Activated naive CD8-positive, alpha-beta T cell treated with anti-CD3 and anti-CD28 coated beads, Interleukin-2, amount 10 ng/mL, durations not matched to agents 7 days and 5 days (primary cell): Measurements from ENCODE around the gene FAM111A. TPM values are rescaled to one million over a fixed set of nuclear protein-coding genes. Genes with fewer than 3 reads are reported as not detected.

Experiments
- ATAC-seq: fragments of 150-1000 bp; cut with Tn5 transposase; one replicate; pipeline ENCODE4 v1.10.0; 2021; ENCODE audit warnings: low read depth, moderate library complexity
- POLR2A ChIA-PET: fragments of 350-600 bp; sonication (Branson Sonifier 250); formaldehyde crosslinking; loops from one replicate; lab custom pipeline; 2021; ENCODE audit warnings: antibody characterized with exemption; lab: Charles Lee
- DNase-seq: peaks from one replicate; pipeline ENCODE4 v3.0.0; 2021
- H3K27ac Mint-ChIP-seq: one replicate; pipeline ENCODE4 v1.8.0; 2022; ENCODE audit warnings: mild to moderate bottlenecking, mixed read lengths
- H3K27me3 Mint-ChIP-seq: one replicate; pipeline ENCODE4 v1.8.0; 2022; ENCODE audit warnings: mild to moderate bottlenecking, moderate library complexity, mixed read lengths
- H3K36me3 Mint-ChIP-seq: one replicate; pipeline ENCODE4 v1.8.0; 2021; ENCODE audit warnings: mild to moderate bottlenecking, mixed read lengths
- H3K4me1 Mint-ChIP-seq: one replicate; pipeline ENCODE4 v1.8.0; 2021; ENCODE audit warnings: mixed read lengths
- H3K4me3 Mint-ChIP-seq: one replicate; pipeline ENCODE4 v1.8.0; 2022; ENCODE audit warnings: mild to moderate bottlenecking, moderate library complexity, mixed read lengths
- H3K9me3 Mint-ChIP-seq: one replicate; pipeline ENCODE4 v1.8.0; 2021; ENCODE audit warnings: mixed read lengths
- total RNA-seq, 2 experiments: library from RNA; stranded (reverse); gene quantifications; one replicate each; pipeline ENCODE4 v1.2.3, GENCODE V29; 2021

The FAM111A gene
- total RNA-seq, 2 experiments from 2014 or later = 147 to 153 TPM

GRCh38 chr11:59188954-59189353 lies 46.3 kb downstream of the FAM111A start:
- ATAC-seq (no peak), DNase-seq (no peak)
- POLR2A ChIA-PET = no interaction called here
- Mint-ChIP-seq H3K27me3 (peaks cover 9% of the 10 kb centered on the region), H3K9me3 (no peaks in the 10 kb centered on the region), H3K4me3 (no peak overlapping the region), H3K27ac (no peak overlapping the region), H3K4me1 (peaks cover 10% of the 10 kb centered on the region), H3K36me3 (no peaks in the 10 kb centered on the region)

DNA sequence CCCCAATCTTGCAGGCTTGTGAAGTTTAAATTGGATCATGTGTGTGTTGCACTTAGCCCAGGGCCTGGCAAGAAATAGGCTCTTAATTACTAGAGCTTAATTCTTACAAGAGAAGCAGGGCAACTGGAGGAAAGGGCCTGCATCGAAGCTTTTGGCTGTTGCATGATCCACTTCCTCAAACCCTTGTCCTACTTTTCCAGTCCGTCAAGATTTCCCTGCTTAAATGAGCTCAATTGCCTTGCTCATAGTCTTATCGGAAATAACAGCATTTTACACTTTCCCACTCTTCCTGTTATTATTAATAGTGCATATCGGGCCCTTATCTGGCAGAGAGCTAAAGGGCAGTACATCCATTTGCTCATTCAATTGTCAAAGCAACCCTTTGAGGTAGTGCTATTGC lies 47.3 kb downstream of the FAM111A start:
- Mint-ChIP-seq H3K27me3 (peaks cover 9% of the 10 kb centered on the region), H3K27ac (no peak overlapping the region), H3K36me3 (no peaks in the 10 kb centered on the region), H3K4me3 (no peak overlapping the region), H3K9me3 (no peaks in the 10 kb centered on the region), H3K4me1 (peaks cover 10% of the 10 kb centered on the region)
- no peak for DNase-seq
- POLR2A ChIA-PET = no interaction called here
- no peak for ATAC-seq

- no peaks in the 10 kb centered on the region for H3K36me3 Mint-ChIP-seq
- H3K27ac Mint-ChIP-seq = no peak overlapping the region
- peaks cover 11% of the 10 kb centered on the region for H3K27me3 Mint-ChIP-seq
- ATAC-seq (no peak), DNase-seq (no peak)
- H3K4me1 Mint-ChIP-seq = peaks cover 10% of the 10 kb centered on the region
- POLR2A ChIA-PET = no interaction called here
- H3K4me3 Mint-ChIP-seq = no peak overlapping the region
- H3K9me3 Mint-ChIP-seq = no peaks in the 10 kb centered on the region
These were observed 48.4 kb downstream of the FAM111A start for GRCh38 chr11:59191095-59191494.

GRCh38 chr11:59191890-59192289 lies 49.2 kb downstream of the FAM111A start:
- POLR2A ChIA-PET = no interaction called here
- Mint-ChIP-seq H3K36me3 (no peaks in the 10 kb centered on the region), H3K4me3 (no peak overlapping the region), H3K27me3 (peaks cover 11% of the 10 kb centered on the region), H3K9me3 (no peaks in the 10 kb centered on the region), H3K27ac (no peak overlapping the region), H3K4me1 (peaks cover 10% of the 10 kb centered on the region)
- DNase-seq = no peak
- no peak for ATAC-seq

DNA sequence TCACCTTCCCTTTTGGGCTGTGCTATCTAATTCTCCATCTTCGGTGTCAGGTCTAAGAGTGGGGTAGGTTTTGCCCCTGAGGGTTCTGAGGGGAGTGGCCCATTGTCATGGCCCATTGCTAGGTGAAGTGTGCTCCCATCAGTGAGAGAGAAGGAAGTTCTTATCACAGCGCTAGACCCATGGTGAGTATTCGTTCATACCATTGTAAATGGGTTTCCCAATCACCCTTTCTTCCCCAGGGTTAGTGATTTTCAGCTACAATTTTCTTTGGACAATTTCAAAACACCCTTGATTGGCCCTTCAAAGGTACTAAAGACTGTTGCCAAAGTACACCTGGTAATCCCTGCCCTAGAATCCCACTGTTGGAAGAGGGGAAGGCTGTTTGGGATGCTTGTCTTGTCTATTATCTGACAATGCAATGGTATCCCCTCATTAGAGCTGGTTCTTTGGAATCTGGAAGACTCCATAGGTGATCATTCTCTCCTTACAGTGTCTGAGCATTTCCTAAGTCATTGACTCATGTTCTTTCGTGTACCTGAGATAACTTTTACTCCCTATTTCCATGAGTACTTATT lies 49.9 kb downstream of the FAM111A start:
- peaks cover 5% of the 10 kb centered on the region for H3K9me3 Mint-ChIP-seq
- H3K4me1 Mint-ChIP-seq = peaks cover 10% of the 10 kb centered on the region
- no peak overlapping the region for H3K27ac Mint-ChIP-seq
- peaks cover 5% of the 10 kb centered on the region for H3K27me3 Mint-ChIP-seq
- DNase-seq (no peak), ATAC-seq (no peak)
- no peaks in the 10 kb centered on the region for H3K36me3 Mint-ChIP-seq
- no peak overlapping the region for H3K4me3 Mint-ChIP-seq
- POLR2A ChIA-PET = no interaction called here

DNA sequence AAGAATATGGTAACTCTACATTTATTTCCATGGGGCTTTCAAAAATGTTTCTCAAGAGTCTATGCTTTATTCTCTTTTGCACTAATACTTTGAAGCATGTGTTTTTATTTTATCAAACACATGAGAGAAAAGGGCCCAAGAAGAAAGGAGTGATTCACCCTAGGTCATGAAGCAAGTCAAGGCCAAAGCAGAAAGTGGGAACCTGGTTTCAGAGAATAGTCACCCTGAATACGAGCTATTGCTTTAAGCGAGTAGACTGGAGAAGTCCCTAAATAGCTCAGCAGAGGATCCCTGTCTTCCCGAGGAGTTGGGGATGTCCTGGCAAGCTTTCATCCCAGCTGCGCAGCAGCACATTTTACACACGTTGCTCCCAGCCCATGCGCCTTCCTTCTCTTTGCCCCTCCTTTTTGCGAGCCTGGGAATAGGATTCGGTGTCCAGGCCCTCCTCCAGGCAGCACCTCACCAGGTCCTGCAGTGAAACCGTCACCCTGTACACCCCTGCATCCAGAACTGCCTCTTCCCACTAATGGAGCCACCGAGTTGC lies 51.0 kb downstream of the FAM111A start:
- DNase-seq (no peak), ATAC-seq (no peak)
- peaks cover 7% of the 10 kb centered on the region for H3K4me1 Mint-ChIP-seq
- no peaks in the 10 kb centered on the region for H3K36me3 Mint-ChIP-seq
- H3K27ac Mint-ChIP-seq = no peak overlapping the region
- peaks cover 5% of the 10 kb centered on the region for H3K9me3 Mint-ChIP-seq
- POLR2A ChIA-PET = no interaction called here
- H3K27me3 Mint-ChIP-seq = peaks cover 2% of the 10 kb centered on the region
- H3K4me3 Mint-ChIP-seq = no peak overlapping the region

DNA sequence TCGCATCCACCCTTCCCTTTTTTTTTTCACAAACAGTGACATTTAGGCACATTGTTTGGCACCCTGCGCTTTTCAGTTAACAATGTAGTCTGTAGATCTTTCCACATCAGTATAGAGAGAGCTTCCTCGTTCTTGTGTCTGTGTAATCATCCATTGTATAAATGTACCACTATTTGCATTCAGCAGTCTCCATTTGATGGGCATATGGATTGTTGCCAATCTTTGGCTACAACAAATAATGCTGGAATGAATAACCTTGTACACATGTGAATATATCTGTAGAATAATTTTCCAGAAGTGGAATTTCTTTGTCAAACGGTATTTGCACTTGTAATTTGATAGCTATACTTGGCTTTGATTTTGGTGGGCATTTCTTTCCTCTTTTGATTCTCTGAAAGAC lies 52.9 kb downstream of the FAM111A start:
- POLR2A ChIA-PET = no interaction called here
- no peak overlapping the region for H3K27ac Mint-ChIP-seq
- no peak overlapping the region for H3K4me3 Mint-ChIP-seq
- ATAC-seq (no peak), DNase-seq (no peak)
- peaks cover 3% of the 10 kb centered on the region for H3K27me3 Mint-ChIP-seq
- no peaks in the 10 kb centered on the region for H3K36me3 Mint-ChIP-seq
- peaks cover 5% of the 10 kb centered on the region for H3K9me3 Mint-ChIP-seq
- H3K4me1 Mint-ChIP-seq = peaks cover 9% of the 10 kb centered on the region

- Mint-ChIP-seq H3K27me3 (peaks cover 3% of the 10 kb centered on the region), H3K9me3 (peaks cover 5% of the 10 kb centered on the region), H3K36me3 (no peaks in the 10 kb centered on the region), H3K4me1 (peaks cover 3% of the 10 kb centered on the region), H3K4me3 (no peak overlapping the region), H3K27ac (no peak overlapping the region)
- ATAC-seq = no peak
- DNase-seq = no peak
- POLR2A ChIA-PET = no interaction called here
These were observed 54.1 kb downstream of the FAM111A start for GRCh38 chr11:59196777-59197176.

- peaks cover 5% of the 10 kb centered on the region for H3K9me3 Mint-ChIP-seq
- H3K27me3 Mint-ChIP-seq = peaks cover 3% of the 10 kb centered on the region
- DNase-seq (no peak), ATAC-seq (no peak)
- H3K27ac Mint-ChIP-seq = no peak overlapping the region
- peaks cover 3% of the 10 kb centered on the region for H3K4me1 Mint-ChIP-seq
- H3K4me3 Mint-ChIP-seq = no peak overlapping the region
- POLR2A ChIA-PET = no interaction called here
- no peaks in the 10 kb centered on the region for H3K36me3 Mint-ChIP-seq
These were observed 55.3 kb downstream of the FAM111A start for GRCh38 chr11:59197991-59198390.

- no peak for DNase-seq
- Mint-ChIP-seq H3K9me3 (peaks cover 5% of the 10 kb centered on the region), H3K4me1 (peaks cover 3% of the 10 kb centered on the region), H3K4me3 (no peak overlapping the region), H3K27ac (no peak overlapping the region), H3K36me3 (no peaks in the 10 kb centered on the region), H3K27me3 (peaks cover 3% of the 10 kb centered on the region)
- POLR2A ChIA-PET = no interaction called here
- no peak for ATAC-seq
These were observed 56.1 kb downstream of the FAM111A start for GRCh38 chr11:59198726-59199125.

DNA sequence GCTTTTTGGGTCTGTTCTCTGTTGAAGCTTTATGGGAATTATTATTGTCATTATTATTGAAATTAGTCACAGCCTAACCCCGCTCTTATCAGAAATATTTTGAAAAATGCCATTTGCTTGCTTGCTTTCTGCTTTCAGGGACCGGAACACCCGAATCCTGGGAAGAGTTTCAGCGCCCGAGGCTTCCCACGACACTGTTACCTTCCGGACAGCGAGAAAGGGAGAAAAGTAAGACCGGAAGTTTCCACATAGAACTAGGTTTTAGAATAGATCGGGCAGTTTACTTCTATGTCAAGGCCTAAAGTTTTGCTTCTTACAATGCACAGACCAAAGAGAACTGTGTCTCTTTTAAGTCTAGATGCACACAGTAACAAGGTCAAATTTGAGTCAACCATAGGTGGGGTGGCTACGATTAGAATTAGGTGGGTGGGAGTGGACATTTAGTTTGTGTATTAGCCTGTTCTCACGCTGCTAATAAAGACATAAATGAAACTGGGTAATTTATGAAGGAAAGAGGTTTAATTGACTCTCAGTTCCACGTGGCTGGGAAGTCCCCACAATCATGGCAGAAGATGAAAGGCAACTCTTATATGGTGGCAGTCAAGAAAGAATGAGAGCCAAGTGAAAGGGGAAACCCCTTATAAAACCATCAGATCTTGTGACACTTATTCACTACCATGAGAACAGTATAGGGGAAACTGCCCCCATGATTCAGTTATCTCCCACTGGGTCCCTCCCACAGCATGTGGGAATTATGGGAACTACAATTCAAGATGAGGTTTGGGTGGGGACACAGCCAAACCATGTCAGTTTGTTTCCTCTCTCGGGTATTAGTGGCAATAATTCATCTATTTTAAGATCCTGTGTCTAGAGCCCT lies 57.1 kb downstream of the FAM111A start:
- ATAC-seq (no peak), DNase-seq (no peak)

GRCh38 chr11:59200423-59200746 lies 57.7 kb downstream of the FAM111A start:
- H3K9me3 Mint-ChIP-seq = peaks cover 5% of the 10 kb centered on the region
- H3K36me3 Mint-ChIP-seq = no peaks in the 10 kb centered on the region
- peaks cover 3% of the 10 kb centered on the region for H3K27me3 Mint-ChIP-seq
- peaks cover 3% of the 10 kb centered on the region for H3K4me1 Mint-ChIP-seq
- no peak for ATAC-seq
- H3K4me3 Mint-ChIP-seq = no peak overlapping the region
- POLR2A ChIA-PET = no interaction called here
- DNase-seq = no peak
- no peak overlapping the region for H3K27ac Mint-ChIP-seq

More for the DNA sequence above, 57.1 kb downstream of the FAM111A start:
- H3K9me3 Mint-ChIP-seq = peaks cover 5% of the 10 kb centered on the region
- no peaks in the 10 kb centered on the region for H3K36me3 Mint-ChIP-seq
- H3K27me3 Mint-ChIP-seq = peaks cover 3% of the 10 kb centered on the region
- no peak overlapping the region for H3K4me3 Mint-ChIP-seq
- H3K4me1 Mint-ChIP-seq = peaks cover 3% of the 10 kb centered on the region
- H3K27ac Mint-ChIP-seq = no peak overlapping the region
- POLR2A ChIA-PET = no interaction called here

- H3K27ac Mint-ChIP-seq = no peak overlapping the region
These were observed 58.7 kb downstream of the FAM111A start for GRCh38 chr11:59201353-59201752.

More at GRCh38 chr11:59201353-59201752, 58.7 kb downstream of the FAM111A start:
- Mint-ChIP-seq H3K4me1 (peaks cover 3% of the 10 kb centered on the region), H3K27me3 (peaks cover 2% of the 10 kb centered on the region), H3K9me3 (peaks cover 5% of the 10 kb centered on the region), H3K36me3 (no peaks in the 10 kb centered on the region), H3K4me3 (no peak overlapping the region)
- POLR2A ChIA-PET = no interaction called here
- DNase-seq (no peak), ATAC-seq (no peak)
